HL-60/S4 treated with phorbol 12-myristate 13-acetate at 8.2 ng/mL for 4 days and 3 days (cell line): Measurements from ENCODE around the gene SPART.

ENCODE experiments used
- in situ Hi-C: fragments of 300-500 bp; cut with MboI; formaldehyde crosslinking; loops from 2 replicates; pipeline ENCODE4 v1.15.0; 2022; ENCODE audit warnings: low sequenced_read_pairs

Gene SPART

DNA sequence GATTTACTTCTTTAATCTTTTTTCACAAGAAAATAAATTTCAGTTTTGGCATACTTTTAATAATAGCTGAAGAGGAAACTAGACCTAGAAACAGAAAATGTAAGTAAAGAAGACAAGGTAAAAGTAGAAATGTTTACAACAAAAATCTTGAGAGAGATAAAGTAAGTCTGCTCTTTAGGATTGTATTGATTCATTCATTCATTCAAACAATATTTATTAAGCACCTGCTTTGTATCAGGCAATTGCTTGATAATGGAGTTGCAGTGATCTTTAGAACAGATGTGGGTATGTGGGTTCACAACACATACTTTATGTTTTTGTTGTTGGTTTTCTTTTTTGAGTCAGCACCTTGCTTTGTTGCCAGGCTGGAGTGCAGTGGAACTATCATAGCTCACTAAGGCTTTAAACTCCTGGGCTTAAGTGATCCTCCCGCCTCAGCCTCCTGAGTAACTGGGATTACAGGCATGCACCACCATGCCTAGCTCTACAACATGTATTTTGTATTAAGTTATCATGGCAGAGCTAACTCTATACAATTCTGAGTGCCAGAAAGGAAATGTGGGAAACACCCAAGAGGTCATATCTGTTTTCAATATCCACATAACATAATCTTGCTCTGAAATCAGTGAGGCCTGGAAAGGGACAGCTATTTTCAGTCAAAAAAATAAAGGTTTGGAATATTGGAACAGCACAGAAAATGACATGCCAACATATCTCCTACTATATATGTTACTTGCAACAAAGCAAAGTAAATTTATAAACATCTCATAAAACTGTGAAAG is 8.8 kb upstream of the SPART start:
- in situ Hi-C loops: no loop called here

DNA sequence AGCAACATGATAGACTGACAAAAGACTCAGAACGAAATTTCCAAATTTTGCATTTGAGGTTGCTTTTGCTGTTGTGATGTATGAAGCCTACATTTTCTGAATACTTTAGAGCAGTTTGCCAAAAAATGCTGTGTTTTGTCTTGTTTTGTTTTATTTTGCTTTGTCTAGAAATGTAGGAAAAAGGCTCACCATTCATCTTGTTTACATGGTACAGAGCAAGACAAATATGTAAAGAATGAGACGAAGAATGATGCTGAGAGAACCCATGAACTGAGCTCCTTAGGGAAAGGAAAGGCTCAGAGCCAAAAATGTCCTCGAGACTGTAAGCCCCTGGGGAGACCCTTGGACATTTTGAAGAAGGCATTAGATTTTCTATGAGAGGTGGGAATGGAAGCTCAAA is 6.8 kb upstream of the SPART start:
- in situ Hi-C loops: no loop called here

DNA sequence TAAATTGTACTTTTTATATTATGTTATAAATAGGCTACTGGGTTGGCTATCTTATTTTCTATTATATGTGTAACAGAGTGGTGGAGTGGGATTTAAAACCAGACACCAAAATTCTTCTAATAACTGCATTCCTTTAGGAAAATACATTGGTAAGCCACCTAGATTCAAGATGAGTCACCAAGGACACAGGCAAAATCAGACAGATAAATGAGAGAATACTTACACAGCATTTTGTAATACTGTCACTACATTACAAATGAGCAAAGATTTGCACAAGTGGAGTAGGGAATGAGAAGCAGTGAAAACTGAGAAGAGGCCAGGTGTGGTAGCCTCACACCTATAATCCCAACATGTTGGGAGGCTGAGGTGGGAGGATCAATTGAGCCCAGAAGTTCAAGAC is 6.2 kb upstream of the SPART start:
- in situ Hi-C loops: no loop called here

DNA sequence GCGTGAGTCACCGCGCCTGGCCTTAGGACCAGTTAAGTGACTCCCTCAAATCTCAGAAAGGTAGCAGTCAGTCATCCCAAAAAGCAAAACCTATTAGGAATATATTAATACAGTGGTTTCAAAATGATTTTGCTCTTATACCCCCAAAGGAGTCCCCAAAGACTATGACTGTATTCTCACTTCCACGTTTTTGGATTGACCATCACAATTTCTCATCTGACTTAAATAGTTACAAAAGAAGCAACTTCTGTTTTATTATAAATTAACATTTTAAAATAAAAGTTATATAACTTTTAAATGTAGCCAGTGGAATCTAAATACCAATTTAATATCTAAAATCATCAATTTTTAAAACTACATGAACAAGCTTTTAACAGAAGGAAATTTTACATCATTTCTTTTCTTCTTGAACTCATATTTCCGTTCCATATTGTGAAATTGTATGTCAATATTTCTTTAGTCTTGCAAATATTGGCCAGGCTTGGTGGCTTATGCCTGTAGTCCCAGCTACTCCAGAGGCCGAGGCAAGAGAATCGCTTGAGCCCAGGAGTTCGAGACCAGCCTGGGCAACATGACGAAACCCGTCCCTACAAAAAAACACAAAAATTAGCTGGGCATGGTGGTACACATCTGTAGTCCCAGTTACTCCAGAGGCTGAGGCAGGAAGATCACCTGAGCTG is 1.5 kb upstream of the SPART start:
- in situ Hi-C loops: loop anchor here (25.0 kb wide), 1 partner anchor 640 kb away; the partner anchor contains the start of gene ALG5

DNA sequence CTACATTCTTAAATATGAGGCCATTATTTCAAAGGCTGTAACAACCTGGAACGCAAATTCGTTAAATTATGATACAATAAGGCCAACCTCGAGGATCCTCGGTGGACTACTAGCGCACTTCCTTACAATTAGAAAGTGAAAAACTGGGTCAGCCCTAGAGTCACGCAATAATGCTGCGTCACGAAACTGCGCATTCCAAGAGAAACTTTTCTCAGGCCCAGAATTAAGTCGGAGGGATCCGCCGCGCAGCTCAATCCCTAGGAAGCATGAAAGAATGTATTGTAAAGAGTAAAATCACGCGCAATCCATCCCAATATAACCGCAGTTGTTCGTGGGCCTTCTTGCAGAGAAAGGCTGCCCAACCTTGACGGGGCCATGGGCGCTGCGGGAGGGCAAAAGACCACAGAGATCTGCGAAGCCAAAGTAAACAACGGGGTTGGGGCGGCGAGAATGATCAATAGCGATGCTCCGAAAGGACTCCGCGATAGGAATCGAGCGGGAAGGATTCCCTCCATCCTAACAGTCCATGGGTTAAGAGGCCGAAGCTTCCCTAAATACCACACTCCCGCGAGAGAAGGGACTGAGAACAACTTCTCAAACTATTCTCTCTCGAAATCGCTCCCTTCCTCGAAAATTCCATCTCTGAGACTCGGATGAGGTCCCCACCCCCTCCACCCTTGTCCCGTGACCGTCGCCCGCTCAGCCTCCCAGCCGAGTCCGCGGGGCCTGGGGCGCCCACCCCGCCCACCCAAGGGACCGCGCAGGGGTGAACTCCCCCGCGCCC is 564 bp downstream of the SPART start:
- in situ Hi-C loops: loop anchor here (25.0 kb wide), 1 partner anchor 642 kb away; the partner anchor contains the start of gene ALG5

DNA sequence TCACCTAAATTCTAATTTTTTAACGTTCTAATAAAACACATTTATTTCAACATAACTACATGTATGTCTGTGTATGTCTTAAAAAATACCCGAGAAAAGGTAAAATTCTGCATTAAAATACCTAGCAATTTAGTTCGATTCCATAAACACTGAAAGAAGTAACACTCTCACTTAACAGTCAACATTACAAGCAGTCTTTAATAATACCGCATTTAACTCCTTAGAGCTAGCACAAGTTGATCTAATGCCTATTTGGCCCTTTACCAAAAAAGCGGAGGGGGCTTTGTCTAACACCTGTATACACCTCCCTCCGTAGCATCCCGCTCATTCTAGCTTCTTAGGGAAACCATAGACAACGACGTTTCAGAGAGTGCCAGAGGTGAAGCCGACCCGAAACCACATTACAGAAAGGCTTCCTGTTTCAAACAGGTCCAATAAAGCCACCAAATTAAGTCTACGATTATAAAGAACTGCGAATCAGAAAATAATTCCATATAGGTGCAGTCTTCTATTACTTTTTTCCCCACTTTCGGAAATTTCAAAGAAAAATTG is 1.2 kb downstream of the SPART start:
- in situ Hi-C loops: loop anchor here (25.0 kb wide), 1 partner anchor 642 kb away; the partner anchor contains the start of gene ALG5

DNA sequence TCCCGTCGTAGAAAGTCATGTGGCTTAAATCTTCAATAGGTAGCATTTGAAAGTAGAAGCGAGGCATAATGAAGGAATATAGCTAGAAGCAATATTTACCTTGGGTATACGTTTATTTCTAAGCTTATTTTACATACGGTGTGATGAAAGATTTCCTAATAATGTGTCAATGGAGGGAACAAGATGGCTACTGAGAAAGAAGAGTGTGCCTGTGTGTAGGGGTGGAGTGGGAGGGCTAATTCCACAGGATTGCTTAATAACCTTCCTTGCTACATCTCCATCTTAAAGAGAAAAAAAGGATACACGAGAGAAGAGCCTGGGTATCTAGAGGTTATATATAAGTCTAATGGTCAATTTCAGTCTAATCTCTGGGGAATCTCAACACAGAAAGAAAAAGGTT is 2.0 kb downstream of the SPART start:
- in situ Hi-C loops: loop anchor here (25.0 kb wide), 1 partner anchor 643 kb away; the partner anchor contains the start of gene ALG5

DNA sequence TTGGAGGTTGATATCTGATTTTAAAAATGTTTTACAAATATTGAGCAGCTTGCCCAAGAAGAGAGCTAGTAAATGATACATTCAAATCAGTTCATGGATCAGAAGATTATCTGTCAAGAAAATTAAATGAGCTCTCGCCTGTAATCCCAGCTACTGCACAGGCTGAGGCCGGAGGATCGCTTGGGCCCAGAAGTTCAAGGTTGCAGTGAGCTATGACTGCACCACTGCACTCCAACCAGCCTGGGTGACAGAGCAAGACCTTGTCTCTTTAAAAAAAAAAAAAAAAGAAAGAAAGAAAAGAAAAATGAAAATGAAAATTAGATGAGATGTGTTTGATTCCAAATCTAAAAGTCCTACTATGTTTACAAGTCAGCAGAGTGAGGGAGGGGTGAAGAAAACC is 2.4 kb downstream of the SPART start:
- in situ Hi-C loops: loop anchor here (25.0 kb wide), 1 partner anchor 644 kb away; the partner anchor contains the start of gene ALG5

DNA sequence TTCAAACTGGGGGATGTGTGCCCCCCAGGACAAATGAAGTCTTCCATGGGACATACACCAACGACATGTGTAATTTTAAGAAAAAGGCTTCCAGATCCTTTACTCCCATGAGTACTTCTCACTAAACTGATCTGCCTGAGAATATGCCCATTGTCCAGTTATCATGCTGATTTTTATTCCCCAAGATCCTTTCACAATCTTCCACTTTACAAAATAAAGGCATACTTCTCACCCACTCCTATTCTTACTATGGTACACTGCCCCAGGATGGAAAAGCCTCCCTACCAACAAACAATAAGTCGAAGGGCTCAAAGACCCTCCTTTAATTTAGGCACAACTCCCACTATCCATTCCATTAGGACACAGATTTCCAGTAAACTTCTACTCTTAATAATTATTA is 3.5 kb downstream of the SPART start:
- in situ Hi-C loops: loop anchor here (25.0 kb wide), 1 partner anchor 645 kb away; the partner anchor contains the start of gene ALG5

DNA sequence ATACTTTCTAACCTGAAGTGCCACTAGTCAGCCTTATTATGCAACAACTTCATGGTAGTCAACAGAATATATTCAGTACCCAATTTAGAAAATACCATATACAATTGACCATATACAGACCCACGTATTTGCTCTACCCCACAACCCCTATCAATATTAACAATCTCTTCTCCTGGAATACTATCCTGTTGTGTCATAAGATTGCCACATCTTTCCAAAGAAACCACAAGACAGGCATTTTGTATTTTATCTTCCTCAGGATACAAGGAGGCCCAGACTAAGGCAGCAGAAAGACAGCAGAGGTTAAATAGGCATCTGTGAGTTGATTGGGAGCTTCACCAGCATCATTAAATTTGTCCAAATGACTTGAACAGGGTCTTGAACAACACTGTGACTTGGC is 4.5 kb downstream of the SPART start:
- in situ Hi-C loops: loop anchor here (25.0 kb wide), 1 partner anchor 646 kb away; the partner anchor contains the start of gene ALG5

DNA sequence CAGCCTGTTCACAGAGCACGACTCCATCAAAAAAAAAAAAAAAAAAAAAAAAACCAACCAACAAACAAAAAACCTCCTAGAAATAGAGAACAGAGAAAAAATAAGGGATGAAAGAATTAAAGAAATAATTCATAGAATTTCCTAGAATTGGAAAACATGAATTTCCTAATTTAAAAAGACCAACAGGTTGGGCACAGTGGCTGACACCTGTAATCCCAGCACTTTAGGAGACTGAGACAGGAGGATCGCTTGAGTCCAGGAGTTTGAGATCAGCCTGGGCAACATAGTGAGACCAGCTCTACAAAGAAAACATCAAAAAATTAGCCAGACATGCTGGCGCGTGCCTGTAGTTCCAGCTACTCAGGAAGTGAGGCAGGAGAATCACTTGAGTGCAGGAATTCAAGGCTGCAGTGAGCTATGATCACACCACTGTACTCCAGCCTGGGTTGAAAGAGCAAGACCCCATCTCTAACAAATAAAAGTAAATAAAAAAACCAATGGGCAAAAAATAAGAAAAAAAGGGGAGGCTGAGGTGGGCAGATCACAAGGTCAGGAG is 6.5 kb downstream of the SPART start:
- in situ Hi-C loops: loop anchor here (25.0 kb wide), 1 partner anchor 648 kb away; the partner anchor contains the start of gene ALG5

DNA sequence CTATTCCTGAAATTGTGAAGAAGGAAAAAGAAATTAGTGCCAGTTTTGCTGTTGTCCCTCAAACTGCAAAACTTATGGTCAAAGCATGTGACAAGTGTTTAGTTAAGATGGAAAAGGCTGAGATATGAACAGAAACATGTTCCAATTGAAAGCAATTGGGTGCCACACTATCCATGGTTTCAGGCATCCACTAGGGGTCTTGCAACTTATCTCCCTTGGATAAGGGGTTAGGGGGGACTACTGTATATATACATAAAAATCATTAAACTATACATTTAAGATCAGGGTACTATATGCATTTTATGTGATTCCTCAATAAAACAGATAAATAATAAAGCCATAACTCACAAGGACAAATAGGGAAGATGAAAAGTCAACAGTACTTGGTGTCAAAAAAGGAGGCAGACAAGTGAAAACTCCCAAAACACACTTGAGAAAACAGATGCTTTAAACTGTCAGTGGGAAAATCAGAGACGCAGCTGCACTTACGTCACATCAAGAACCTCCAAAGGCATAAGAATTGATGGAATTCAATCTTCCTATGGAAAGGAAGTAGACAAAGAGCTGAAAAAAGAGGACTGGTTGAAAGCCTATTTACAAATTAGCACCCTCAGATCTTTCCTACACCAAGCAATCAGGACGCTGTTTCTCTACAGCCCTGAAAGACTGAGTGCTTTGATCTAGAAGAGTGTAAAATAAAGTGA is 8.1 kb downstream of the SPART start:
- in situ Hi-C loops: loop anchor here (25.0 kb wide), 1 partner anchor 649 kb away; the partner anchor contains the start of gene ALG5

DNA sequence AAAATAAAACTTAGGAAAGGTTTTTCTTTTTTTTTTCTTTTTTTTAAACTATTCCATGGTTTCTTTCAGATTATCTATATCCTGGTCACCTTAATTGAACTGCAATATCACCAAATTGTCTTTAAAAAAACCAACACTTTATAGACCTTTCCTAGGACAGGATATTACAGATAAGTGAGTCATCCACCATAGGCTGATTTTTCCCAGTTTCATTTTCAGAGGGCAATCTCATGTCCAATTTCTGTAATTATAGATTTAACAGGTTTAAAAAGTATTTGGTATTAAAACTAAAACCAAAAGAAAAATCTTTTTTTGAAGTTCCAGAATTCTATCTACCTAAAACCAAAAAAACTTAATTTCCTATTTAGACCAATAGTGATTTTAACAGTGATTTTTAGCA is 13.2 kb downstream of the SPART start:
- in situ Hi-C loops: loop anchor here (25.0 kb wide), 1 partner anchor 654 kb away; the partner anchor contains the start of gene ALG5

DNA sequence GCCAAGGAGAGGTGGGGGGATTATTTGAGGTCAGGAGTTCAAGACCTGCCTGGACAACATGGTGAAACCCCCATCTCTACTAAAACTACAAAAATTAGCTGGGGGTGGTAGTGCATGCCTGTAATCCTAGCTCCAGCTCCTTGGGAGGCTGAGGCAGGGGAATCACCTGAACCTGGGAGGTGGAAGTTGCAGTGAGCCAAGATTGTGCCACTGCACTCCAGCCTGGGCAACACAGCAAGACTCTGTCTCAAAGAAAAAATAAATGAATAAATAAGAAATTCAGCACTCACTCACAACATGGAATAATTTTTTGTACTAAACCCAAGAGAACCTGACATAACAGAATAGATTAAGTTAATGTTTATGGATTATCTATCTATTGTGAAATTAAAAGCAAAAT is 13.9 kb downstream of the SPART start:
- in situ Hi-C loops: loop anchor here (25.0 kb wide), 1 partner anchor 655 kb away; the partner anchor contains the start of gene ALG5

DNA sequence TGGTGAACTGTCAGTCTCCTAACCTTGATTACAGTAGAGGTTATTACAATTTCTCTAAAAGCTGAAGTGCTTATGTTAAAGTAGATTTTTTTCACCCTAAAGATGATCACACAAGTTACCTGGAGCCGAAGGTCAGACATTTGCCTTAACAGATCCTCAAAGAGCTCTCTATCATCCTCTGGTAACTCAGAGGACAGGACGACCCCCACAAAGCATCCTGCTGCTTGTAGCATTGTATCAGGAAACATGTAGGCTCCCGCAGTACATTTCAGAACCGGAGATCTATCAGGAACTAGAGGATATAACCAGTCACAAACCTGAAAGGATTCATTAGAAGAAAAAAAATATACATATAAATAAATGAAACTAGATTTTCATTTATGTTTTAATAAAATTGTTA is 14.9 kb downstream of the SPART start:
- in situ Hi-C loops: loop anchor here (25.0 kb wide), 1 partner anchor 656 kb away; the partner anchor contains the start of gene ALG5

DNA sequence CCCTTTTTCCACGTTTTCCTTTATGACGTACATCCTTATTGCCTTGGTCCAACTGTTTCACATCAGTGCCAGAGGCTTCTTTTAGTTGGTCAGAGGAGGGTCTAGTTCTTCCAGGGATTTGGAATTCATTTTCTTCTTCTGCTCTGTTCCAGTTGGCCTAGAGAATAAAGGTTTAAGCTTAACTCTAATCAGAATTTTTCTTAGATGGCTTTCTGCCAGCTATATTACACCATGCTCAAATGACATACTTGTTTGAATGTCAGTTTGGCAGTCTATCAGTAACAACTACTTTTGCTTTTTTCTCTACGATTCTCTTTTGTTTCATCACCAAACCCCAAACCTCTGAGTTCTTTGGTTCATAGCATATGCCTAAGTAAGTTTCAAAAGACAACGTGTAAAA is 16.8 kb downstream of the SPART start:
- in situ Hi-C loops: loop anchor here (25.0 kb wide), 1 partner anchor 658 kb away; the partner anchor contains the start of gene ALG5

DNA sequence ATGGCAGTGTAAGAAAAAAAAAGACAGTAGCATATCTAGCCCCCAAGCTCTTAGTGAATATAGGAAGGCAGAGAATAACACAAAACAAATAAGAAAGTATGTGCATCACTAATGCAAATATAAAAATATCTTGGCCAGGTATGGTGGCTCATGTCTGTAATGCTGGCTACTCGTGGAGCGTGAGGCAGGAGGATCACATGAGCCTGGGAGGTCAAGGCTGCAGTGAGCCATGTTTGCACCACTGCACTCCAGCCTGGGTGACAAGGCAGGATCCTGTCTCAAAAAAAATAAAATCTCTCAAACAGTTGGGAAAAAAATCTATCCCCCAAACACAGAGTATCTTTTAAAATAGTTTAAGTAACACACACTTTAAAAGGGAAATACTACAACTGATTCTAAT is 17.4 kb downstream of the SPART start:
- in situ Hi-C loops: loop anchor here (25.0 kb wide), 1 partner anchor 658 kb away; the partner anchor contains the start of gene ALG5

DNA sequence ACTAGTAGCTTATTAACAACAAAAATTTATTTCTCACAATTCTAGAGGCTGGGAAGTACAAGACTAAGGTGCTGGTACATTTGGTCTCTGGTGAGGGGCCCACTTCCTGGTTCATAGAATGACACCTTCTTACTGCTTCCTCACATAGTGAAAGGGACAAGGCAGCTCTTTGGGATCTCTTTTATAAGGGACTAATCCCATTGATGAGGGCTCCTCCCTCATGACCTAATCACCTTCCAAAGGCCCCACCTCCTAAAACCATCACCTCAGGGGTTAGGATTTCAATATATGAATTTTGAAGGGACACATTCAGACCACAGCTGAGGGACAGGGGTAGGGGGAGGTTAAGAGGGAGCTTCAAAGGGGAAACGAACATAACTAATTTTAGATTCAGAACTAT is 20.3 kb downstream of the SPART start:
- in situ Hi-C loops: loop anchor here (25.0 kb wide), 1 partner anchor 661 kb away; the partner anchor contains the start of gene ALG5

DNA sequence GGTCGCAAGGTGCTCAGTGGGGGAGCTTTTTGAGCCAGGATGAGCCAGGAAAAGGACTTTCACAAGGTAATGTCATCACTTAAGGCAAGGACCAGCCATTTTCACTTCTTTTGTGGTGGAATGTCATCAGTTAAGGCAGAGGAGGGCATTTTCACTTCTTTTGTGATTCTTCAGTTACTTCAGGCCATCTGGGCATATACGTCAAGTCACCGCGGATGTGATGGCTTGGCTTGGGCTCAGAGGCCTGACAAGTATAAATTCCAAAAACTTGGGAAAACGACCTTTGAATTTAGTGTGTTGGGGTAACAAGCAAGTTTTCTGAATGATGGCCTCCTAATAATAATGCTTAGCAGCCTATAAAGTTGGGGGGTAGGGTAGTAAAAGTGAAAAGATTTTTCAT is 21.3 kb downstream of the SPART start:
- in situ Hi-C loops: loop anchor here (25.0 kb wide), 1 partner anchor 662 kb away; the partner anchor contains the start of gene ALG5
